ENCODE measurements around the gene SCCPDH.

DNA sequence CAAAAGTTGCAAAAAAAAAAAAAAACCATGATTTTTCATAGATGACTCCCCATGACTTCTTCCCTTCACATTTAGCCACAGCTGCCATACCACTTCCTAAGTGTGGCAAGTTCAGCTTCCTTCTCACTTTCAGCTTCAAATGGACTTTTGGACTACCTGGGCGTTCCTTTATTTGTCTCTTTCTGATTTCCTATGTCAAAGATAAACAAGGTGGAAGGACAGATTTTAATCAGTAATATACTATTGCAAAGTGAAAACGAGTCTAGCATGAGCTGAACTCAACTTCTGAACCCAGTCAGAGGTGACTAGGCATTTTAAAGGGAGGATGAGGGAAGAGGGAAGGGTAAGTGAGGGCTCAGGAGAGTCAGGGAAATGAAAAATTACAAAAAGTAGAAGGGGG is 14.4 kb upstream of the SCCPDH start:
- TF ChIP-seq, protein P1, sequence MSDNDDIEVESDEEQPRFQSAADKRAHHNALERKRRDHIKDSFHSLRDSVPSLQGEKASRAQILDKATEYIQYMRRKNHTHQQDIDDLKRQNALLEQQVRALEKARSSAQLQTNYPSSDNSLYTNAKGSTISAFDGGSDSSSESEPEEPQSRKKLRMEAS (IDR thresholded peaks at IDR 0.05) = peak; percentile 99
- TF ChIP-seq, protein P2, sequence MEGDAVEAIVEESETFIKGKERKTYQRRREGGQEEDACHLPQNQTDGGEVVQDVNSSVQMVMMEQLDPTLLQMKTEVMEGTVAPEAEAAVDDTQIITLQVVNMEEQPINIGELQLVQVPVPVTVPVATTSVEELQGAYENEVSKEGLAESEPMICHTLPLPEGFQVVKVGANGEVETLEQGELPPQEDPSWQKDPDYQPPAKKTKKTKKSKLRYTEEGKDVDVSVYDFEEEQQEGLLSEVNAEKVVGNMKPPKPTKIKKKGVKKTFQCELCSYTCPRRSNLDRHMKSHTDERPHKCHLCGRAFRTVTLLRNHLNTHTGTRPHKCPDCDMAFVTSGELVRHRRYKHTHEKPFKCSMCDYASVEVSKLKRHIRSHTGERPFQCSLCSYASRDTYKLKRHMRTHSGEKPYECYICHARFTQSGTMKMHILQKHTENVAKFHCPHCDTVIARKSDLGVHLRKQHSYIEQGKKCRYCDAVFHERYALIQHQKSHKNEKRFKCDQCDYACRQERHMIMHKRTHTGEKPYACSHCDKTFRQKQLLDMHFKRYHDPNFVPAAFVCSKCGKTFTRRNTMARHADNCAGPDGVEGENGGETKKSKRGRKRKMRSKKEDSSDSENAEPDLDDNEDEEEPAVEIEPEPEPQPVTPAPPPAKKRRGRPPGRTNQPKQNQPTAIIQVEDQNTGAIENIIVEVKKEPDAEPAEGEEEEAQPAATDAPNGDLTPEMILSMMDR (IDR thresholded peaks at IDR 0.05; ENCODE audit: low read depth, low read length, missing input control) = no peak
- TF ChIP-seq TAF1 (conservative IDR thresholded peaks at IDR 0.05) (no peak), FOXA1 (IDR thresholded peaks at IDR 0.05) (peak; percentile 83), HNF4A (conservative IDR thresholded peaks at IDR 0.05) (peak; percentile 97 to 98), NR2F2 (IDR thresholded peaks at IDR 0.05) (peak; percentile 47), YY1 (IDR thresholded peaks at IDR 0.05) (peak; percentile 74), RAD21 (IDR thresholded peaks at IDR 0.05) (peak; percentile 21 to 39)
- TF ChIP-seq, protein P3, sequence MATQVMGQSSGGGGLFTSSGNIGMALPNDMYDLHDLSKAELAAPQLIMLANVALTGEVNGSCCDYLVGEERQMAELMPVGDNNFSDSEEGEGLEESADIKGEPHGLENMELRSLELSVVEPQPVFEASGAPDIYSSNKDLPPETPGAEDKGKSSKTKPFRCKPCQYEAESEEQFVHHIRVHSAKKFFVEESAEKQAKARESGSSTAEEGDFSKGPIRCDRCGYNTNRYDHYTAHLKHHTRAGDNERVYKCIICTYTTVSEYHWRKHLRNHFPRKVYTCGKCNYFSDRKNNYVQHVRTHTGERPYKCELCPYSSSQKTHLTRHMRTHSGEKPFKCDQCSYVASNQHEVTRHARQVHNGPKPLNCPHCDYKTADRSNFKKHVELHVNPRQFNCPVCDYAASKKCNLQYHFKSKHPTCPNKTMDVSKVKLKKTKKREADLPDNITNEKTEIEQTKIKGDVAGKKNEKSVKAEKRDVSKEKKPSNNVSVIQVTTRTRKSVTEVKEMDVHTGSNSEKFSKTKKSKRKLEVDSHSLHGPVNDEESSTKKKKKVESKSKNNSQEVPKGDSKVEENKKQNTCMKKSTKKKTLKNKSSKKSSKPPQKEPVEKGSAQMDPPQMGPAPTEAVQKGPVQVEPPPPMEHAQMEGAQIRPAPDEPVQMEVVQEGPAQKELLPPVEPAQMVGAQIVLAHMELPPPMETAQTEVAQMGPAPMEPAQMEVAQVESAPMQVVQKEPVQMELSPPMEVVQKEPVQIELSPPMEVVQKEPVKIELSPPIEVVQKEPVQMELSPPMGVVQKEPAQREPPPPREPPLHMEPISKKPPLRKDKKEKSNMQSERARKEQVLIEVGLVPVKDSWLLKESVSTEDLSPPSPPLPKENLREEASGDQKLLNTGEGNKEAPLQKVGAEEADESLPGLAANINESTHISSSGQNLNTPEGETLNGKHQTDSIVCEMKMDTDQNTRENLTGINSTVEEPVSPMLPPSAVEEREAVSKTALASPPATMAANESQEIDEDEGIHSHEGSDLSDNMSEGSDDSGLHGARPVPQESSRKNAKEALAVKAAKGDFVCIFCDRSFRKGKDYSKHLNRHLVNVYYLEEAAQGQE (IDR thresholded peaks at IDR 0.05) = peak; percentile 46
- TF ChIP-seq, protein P4, sequence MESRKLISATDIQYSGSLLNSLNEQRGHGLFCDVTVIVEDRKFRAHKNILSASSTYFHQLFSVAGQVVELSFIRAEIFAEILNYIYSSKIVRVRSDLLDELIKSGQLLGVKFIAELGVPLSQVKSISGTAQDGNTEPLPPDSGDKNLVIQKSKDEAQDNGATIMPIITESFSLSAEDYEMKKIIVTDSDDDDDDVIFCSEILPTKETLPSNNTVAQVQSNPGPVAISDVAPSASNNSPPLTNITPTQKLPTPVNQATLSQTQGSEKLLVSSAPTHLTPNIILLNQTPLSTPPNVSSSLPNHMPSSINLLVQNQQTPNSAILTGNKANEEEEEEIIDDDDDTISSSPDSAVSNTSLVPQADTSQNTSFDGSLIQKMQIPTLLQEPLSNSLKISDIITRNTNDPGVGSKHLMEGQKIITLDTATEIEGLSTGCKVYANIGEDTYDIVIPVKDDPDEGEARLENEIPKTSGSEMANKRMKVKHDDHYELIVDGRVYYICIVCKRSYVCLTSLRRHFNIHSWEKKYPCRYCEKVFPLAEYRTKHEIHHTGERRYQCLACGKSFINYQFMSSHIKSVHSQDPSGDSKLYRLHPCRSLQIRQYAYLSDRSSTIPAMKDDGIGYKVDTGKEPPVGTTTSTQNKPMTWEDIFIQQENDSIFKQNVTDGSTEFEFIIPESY (IDR thresholded peaks at IDR 0.05) = peak; percentile 84

Data from liver (tissue), 3 donors.